HCT116 (cell line): ENCODE results near the gene C12orf50. TPM values are rescaled to one million over a fixed set of nuclear protein-coding genes. Genes with fewer than 3 reads are reported as not detected.

Experiments used
- ATAC-seq: fragments of 200-7000 bp; cut with Tn5 transposase; 2 replicates; pipeline ENCODE4 v1.9.1; 2020; ENCODE audit warnings: mild to moderate bottlenecking, moderate library complexity
- BruUV-seq: library from RNA; stranded (reverse); fragments of 400-500 nt; replicated peaks from 2 replicates; lab custom pipeline; 2021; lab: Mats Ljungman, UMichigan
- CTCF ChIA-PET: fragments of 300-600 bp; sonication (Branson Sonifier 250); formaldehyde crosslinking; loops from one replicate; lab custom pipeline; 2021; ENCODE audit warnings: antibody characterized with exemption; lab: Charles Lee
- POLR2A ChIA-PET: fragments of 300-600, 350-600 bp; sonication (Branson Sonifier 250); formaldehyde crosslinking; loops from one replicate; lab custom pipeline; 2021; ENCODE audit warnings: antibody characterized with exemption; lab: Charles Lee
- RAD21 ChIA-PET, 2 experiments: fragments of 300-600 bp; sonication (Branson Sonifier 250); formaldehyde crosslinking; loops; one replicate each; lab custom pipeline; 2023; ENCODE audit warnings: low total read pairs in 2 of 2; ENCODE audit not compliant: uncharacterized antibody in 2 of 2, unreplicated experiment in 2 of 2, low non-redundant PET in 1 of 2; lab: Charles Lee
- DNase-seq: peaks from one replicate; pipeline ENCODE4 v3.0.0-alpha.2; 2010; ENCODE audit warnings: low read depth, low spot score
- H2AFZ ChIP-seq: fragments of 200-600 bp; shearing (Covaris generic), sonication (generic); 2 replicates; pipeline ENCODE4 v1.6.1; 2017; ENCODE audit warnings: low read depth, mixed run types, mixed read lengths, antibody characterized with exemption, low read length; ENCODE audit not compliant: poor library complexity, severe bottlenecking
- H3K27ac ChIP-seq: 2 replicates; pipeline ENCODE4 v1.5.1; 2012; ENCODE audit warnings: low read depth, low read length
- H3K27me3 ChIP-seq: fragments of 200-600 bp; sonication (generic); 2 replicates; pipeline ENCODE4 v1.6.1; 2016; ENCODE audit warnings: mixed run types, low read length, mixed read lengths; ENCODE audit not compliant: insufficient read depth
- H3K36me3 ChIP-seq, 2 experiments: fragments of 200-500 bp in 1 of 2; fragments of 200-600 bp in 1 of 2; sonication (Bioruptor generic) in 1 of 2; sonication (generic) in 1 of 2; 2 replicates each; pipeline versions ENCODE4 v1.5.1 to v1.6.1; 2014 to 2016; ENCODE audit warnings: low read length in 2 of 2, inconsistent platforms in 1 of 2, mixed read lengths in 1 of 2, mixed run types in 1 of 2; ENCODE audit not compliant: insufficient read depth in 2 of 2, control insufficient read depth in 1 of 2
- H3K4me1 ChIP-seq, 2 experiments: fragments of 200-600 bp in 1 of 2; sonication (generic) in 1 of 2; 2 replicates each; pipeline versions ENCODE4 v1.5.1 to v1.6.1; 2012 to 2017; ENCODE audit warnings: low read length in 2 of 2, inconsistent platforms in 1 of 2, mild to moderate bottlenecking in 1 of 2, mixed read lengths in 1 of 2, mixed run types in 1 of 2, moderate library complexity in 1 of 2; ENCODE audit not compliant: insufficient read depth in 2 of 2, control insufficient read depth in 1 of 2
- H3K4me2 ChIP-seq: fragments of 200-600 bp; sonication (generic); 2 replicates; pipeline ENCODE4 v1.6.1; 2017; ENCODE audit warnings: mixed run types, low read length, mixed read lengths
- H3K4me3 ChIP-seq, 2 experiments: fragments of 200-600 bp in 1 of 2; sonication (generic) in 1 of 2; replicated peaks in 1 of 2; 2 replicates each; pipeline ENCODE4 v1.5.1; 2011 to 2016; ENCODE audit warnings: low read length in 2 of 2, control low read depth in 1 of 2, low read depth in 1 of 2, mild to moderate bottlenecking in 1 of 2, mixed read lengths in 1 of 2, mixed run types in 1 of 2
- H3K79me2 ChIP-seq: fragments of 200-600 bp; sonication (generic); 2 replicates; pipeline ENCODE4 v1.6.1; 2017; ENCODE audit warnings: mild to moderate bottlenecking, mixed run types, low read length, moderate library complexity, mixed read lengths; ENCODE audit not compliant: insufficient read depth
- H3K9ac ChIP-seq: fragments of 200-600 bp; sonication (generic); 2 replicates; pipeline ENCODE4 v1.6.1; 2016; ENCODE audit warnings: low read length, mixed read lengths
- H3K9me2 ChIP-seq: fragments of 200-600 bp; sonication (generic), shearing (Covaris generic); 2 replicates; pipeline ENCODE4 v1.6.1; 2017; ENCODE audit warnings: mixed run types, mild to moderate bottlenecking, moderate library complexity; ENCODE audit not compliant: insufficient read depth
- H3K9me3 ChIP-seq, 2 experiments: fragments of 200-500 bp in 1 of 2; fragments of 200-600 bp in 1 of 2; sonication (Bioruptor generic) in 1 of 2; sonication (generic) in 1 of 2; 2 replicates each; pipeline ENCODE4 v1.6.1; 2014 to 2017; ENCODE audit warnings: low read length in 2 of 2, mixed read lengths in 2 of 2, inconsistent platforms in 1 of 2, low read depth in 1 of 2, mild to moderate bottlenecking in 1 of 2, mixed run types in 1 of 2, moderate library complexity in 1 of 2; ENCODE audit not compliant: control insufficient read depth in 1 of 2, insufficient read depth in 1 of 2
- H4K20me1 ChIP-seq: fragments of 200-600 bp; sonication (generic), shearing (Covaris generic); 2 replicates; pipeline ENCODE4 v1.6.1; 2017; ENCODE audit warnings: mixed run types, mild to moderate bottlenecking, moderate library complexity; ENCODE audit not compliant: insufficient read depth
- CEBPB ChIP-seq: IDR thresholded peaks from 2 replicates; pipeline ENCODE4 v1.6.1; 2012; ENCODE audit warnings: low read depth
- ELF1 ChIP-seq: IDR thresholded peaks from 2 replicates; pipeline ENCODE4 v1.6.1; 2012; ENCODE audit warnings: low read depth, borderline replicate concordance
- SIN3A ChIP-seq: IDR thresholded peaks from 2 replicates; pipeline ENCODE4 v1.6.1; 2012; ENCODE audit warnings: low read depth
- SP1 ChIP-seq: IDR thresholded peaks from 2 replicates; pipeline ENCODE4 v1.6.1; 2012; ENCODE audit warnings: low read depth
- TCF7L2 ChIP-seq: IDR thresholded peaks from 2 replicates; pipeline ENCODE4 v1.7.0; 2011; ENCODE audit warnings: borderline replicate concordance, inconsistent platforms; ENCODE audit not compliant: insufficient read depth, insufficient read length; ENCODE audit errors: extremely low read depth
- YY1 ChIP-seq: IDR thresholded peaks from 2 replicates; pipeline ENCODE4 v1.6.1; 2011; ENCODE audit warnings: low read length, low read depth, moderate library complexity, mild to moderate bottlenecking; ENCODE audit not compliant: insufficient replicate concordance; ENCODE audit errors: extremely low read depth
- ZFX ChIP-seq: fragments of 450-650 bp; IDR thresholded peaks from 2 replicates; pipeline ENCODE4 v1.6.1; 2017
- intact Hi-C: fragments of 100-400 bp; cut with micrococcal nuclease; formaldehyde crosslinking; loops from 2 replicates; pipeline ENCODE4 v1.10.0; 2022
- total RNA-seq: library from RNA; stranded (reverse); gene quantifications from one replicate; pipeline ENCODE4 v1.2.1, GENCODE V29; 2021; ENCODE audit not compliant: unreplicated experiment
- TF ChIP-seq, protein P1 (sequence below): IDR thresholded peaks from 2 replicates; pipeline ENCODE4 v1.6.1; 2012; ENCODE audit warnings: low read depth

Gene C12orf50
- total RNA-seq, 1 experiment from 2014 or later = not detected

DNA sequence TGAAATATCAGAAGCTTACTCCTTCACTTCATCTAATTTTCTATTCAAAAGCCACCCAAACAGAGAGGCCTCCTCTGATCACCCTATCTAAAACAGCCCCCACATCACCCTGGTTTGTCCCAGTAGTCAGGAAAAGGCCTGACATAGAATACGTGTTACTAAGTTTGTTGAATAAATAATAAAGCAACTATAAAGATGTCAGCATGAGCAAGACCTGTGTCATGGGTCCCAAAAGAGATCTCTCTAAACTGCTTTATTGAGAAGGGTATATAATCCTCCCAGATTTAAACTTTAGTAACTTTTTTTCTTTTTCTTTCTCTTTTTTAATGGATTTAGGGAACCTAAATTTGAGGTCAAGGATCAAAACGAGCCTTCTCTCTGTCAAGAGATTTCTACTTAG is 27.4 kb upstream of the C12orf50 start:
- TF ChIP-seq SP1 (no peak), ZFX (no peak), SIN3A (no peak), ELF1 (no peak), YY1 (no peak), CEBPB (no peak), TCF7L2 (no peak)
- TF ChIP-seq, protein P1, sequence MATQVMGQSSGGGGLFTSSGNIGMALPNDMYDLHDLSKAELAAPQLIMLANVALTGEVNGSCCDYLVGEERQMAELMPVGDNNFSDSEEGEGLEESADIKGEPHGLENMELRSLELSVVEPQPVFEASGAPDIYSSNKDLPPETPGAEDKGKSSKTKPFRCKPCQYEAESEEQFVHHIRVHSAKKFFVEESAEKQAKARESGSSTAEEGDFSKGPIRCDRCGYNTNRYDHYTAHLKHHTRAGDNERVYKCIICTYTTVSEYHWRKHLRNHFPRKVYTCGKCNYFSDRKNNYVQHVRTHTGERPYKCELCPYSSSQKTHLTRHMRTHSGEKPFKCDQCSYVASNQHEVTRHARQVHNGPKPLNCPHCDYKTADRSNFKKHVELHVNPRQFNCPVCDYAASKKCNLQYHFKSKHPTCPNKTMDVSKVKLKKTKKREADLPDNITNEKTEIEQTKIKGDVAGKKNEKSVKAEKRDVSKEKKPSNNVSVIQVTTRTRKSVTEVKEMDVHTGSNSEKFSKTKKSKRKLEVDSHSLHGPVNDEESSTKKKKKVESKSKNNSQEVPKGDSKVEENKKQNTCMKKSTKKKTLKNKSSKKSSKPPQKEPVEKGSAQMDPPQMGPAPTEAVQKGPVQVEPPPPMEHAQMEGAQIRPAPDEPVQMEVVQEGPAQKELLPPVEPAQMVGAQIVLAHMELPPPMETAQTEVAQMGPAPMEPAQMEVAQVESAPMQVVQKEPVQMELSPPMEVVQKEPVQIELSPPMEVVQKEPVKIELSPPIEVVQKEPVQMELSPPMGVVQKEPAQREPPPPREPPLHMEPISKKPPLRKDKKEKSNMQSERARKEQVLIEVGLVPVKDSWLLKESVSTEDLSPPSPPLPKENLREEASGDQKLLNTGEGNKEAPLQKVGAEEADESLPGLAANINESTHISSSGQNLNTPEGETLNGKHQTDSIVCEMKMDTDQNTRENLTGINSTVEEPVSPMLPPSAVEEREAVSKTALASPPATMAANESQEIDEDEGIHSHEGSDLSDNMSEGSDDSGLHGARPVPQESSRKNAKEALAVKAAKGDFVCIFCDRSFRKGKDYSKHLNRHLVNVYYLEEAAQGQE = no peak
- DNase-seq (no peak), ATAC-seq (no peak)
- H3K9me2 ChIP-seq = no peaks in the 10 kb centered on the region
- H3K4me2 ChIP-seq = no peak overlapping the region
- no peaks in the 10 kb centered on the region for H3K27me3 ChIP-seq
- peaks cover 0 to 4% of the 10 kb centered on the region in 2 experiments; a peak in 1 of 4 replicates for H3K36me3 ChIP-seq
- H2AFZ ChIP-seq = no peak overlapping the region
- H3K9ac ChIP-seq = no peak overlapping the region
- no peaks in the 10 kb centered on the region for H4K20me1 ChIP-seq
- POLR2A ChIA-PET = no interaction called here
- H3K4me1 ChIP-seq = no peaks in the 10 kb centered on the region
- H3K79me2 ChIP-seq = no peaks in the 10 kb centered on the region
- no peaks in the 10 kb centered on the region for H3K9me3 ChIP-seq
- H3K27ac ChIP-seq = no peak overlapping the region
- intact Hi-C loops = no loop called here
- RAD21 ChIA-PET = no interaction called here
- CTCF ChIA-PET = no interaction called here
- no peak overlapping the region for H3K4me3 ChIP-seq
- no TSS peak for BruUV-seq
